Spleen (tissue), 11 donors: ENCODE data around the gene TMEM273. TPM values are rescaled to one million over a fixed set of nuclear protein-coding genes. Genes with fewer than 3 reads are reported as not detected.

Source experiments
- DNase-seq: peaks from one replicate; pipeline ENCODE4 v3.0.0-alpha.2; 2020
- H3K27ac ChIP-seq, 8 donors: fragments of 200-600 bp; sonication (generic) in 7 of 8; 1 replicate in 4 of 8; 2 replicates in 4 of 8; pipeline versions ENCODE4 v1.5.0 to v1.8.0; 2016 to 2021; ENCODE audit warnings: inconsistent platforms in 4 of 8, mild to moderate bottlenecking in 4 of 8, moderate library complexity in 1 of 8
- H3K27me3 ChIP-seq, 7 donors: fragments of 200-600 bp; sonication (generic) in 6 of 7; replicated peaks in 1 of 7; 1 replicate in 4 of 7; 2 replicates in 3 of 7; pipeline versions ENCODE4 v1.5.0 to v1.8.0; 2016 to 2021; ENCODE audit warnings: inconsistent platforms in 3 of 7, mild to moderate bottlenecking in 1 of 7
- H3K36me3 ChIP-seq, 6 donors: fragments of 200-600 bp; sonication (generic) in 5 of 6; 1 replicate in 4 of 6; 2 replicates in 2 of 6; pipeline versions ENCODE4 v1.5.0 to v1.8.0; 2016 to 2021; ENCODE audit warnings: inconsistent platforms in 2 of 6
- H3K4me1 ChIP-seq, 6 donors: fragments of 200-600 bp; sonication (generic) in 5 of 6; 1 replicate in 3 of 6; 2 replicates in 3 of 6; pipeline versions ENCODE4 v1.5.0 to v1.8.0; 2016 to 2021; ENCODE audit warnings: inconsistent platforms in 3 of 6
- H3K4me3 ChIP-seq, 8 donors: fragments of 200-600 bp; sonication (generic) in 7 of 8; 1 replicate in 4 of 8; 2 replicates in 4 of 8; pipeline versions ENCODE4 v1.5.0 to v1.8.0; 2016 to 2021; ENCODE audit warnings: inconsistent platforms in 4 of 8, mild to moderate bottlenecking in 4 of 8, moderate library complexity in 2 of 8
- H3K9me3 ChIP-seq, 8 donors: fragments of 200-600 bp; sonication (generic) in 7 of 8; 1 replicate in 4 of 8; 2 replicates in 4 of 8; pipeline versions ENCODE4 v1.5.0 to v1.8.0; 2016 to 2021; ENCODE audit warnings: inconsistent platforms in 4 of 8
- POLR2A ChIP-seq, 3 donors: fragments of 450-650 bp; IDR thresholded peaks; one replicate each; pipeline ENCODE4 v1.5.1; 2017; ENCODE audit warnings: antibody characterized with exemption in 3 of 3, mild to moderate bottlenecking in 1 of 3
- POLR2AphosphoS5 ChIP-seq, 3 donors: sonication (generic); formaldehyde crosslinking; IDR thresholded peaks; one replicate each; pipeline ENCODE4 v1.5.1; 2017; ENCODE audit warnings: antibody characterized with exemption in 3 of 3
- WGBS, 5 donors: extraction: QIAGEN DNeasy Blood & Tissue Kit in 3 of 5; methylation state at CpG; one replicate each; pipeline versions ENCODE4 v1.1.5 to v1.1.7; 2013 to 2018; 5-methylcytosine and 5-hydroxymethylcytosine counted together
- intact Hi-C: fragments of 100-400 bp; cut with DNase I; formaldehyde crosslinking; loops from one replicate; pipeline ENCODE4 v1.15.0; 2023; ENCODE audit warnings: low total_unique reads
- polyA plus RNA-seq, 3 donors: library from polyadenylated mRNA; stranded (reverse); fragments of 200-250 nt; gene quantifications; one replicate each; pipeline ENCODE4 v1.2.1, GENCODE V29; 2013
- total RNA-seq, 7 donors: library from RNA; depleted of rRNA in 3 of 7; stranded (reverse); fragments of >200 nt in 3 of 7; fragmentation: NEBNext Ultra II Directional in 4 of 7; extraction: Animal tissue kit (Norgen Biotek cat#: 25700) in 4 of 7; gene quantifications; one replicate each; pipeline versions ENCODE4 v1.1.0 to v1.2.1, GENCODE V29; 2016 to 2021
- TF ChIP-seq, protein P1 (sequence below), 11 experiments: fragments of 200-600 bp in 7 of 11; fragments of 450-650 bp in 4 of 11; sonication (generic) in 4 of 11; IDR thresholded peaks in 8 of 11; conservative IDR thresholded peaks in 3 of 11; 1 replicate in 7 of 11; 2 replicates in 4 of 11; pipeline versions ENCODE4 v1.4.0 to v1.8.0; 2016 to 2021; ENCODE audit warnings: antibody characterized with exemption in 11 of 11, inconsistent platforms in 4 of 11, mild to moderate bottlenecking in 1 of 11
- donor health status: healthy with polysubstance abuse.
- donor health status: DM: no; HTN: no; CAD: no; lungs with moderate emphysema.
- donor health status: DM: no; HTN: no; CAD: no.
- donor health status: Bipolar disorder and iron deficiency.
- donor health status: healthy.
- donor health status: DM: no; HTN: no; CAD: no.
- donor health status: DM: yes; HTN: yes; CAD: no.

The TMEM273 gene
- total and polyA plus RNA-seq, 10 donors = 25.6 to 64.5 (median 33.4) TPM

DNA sequence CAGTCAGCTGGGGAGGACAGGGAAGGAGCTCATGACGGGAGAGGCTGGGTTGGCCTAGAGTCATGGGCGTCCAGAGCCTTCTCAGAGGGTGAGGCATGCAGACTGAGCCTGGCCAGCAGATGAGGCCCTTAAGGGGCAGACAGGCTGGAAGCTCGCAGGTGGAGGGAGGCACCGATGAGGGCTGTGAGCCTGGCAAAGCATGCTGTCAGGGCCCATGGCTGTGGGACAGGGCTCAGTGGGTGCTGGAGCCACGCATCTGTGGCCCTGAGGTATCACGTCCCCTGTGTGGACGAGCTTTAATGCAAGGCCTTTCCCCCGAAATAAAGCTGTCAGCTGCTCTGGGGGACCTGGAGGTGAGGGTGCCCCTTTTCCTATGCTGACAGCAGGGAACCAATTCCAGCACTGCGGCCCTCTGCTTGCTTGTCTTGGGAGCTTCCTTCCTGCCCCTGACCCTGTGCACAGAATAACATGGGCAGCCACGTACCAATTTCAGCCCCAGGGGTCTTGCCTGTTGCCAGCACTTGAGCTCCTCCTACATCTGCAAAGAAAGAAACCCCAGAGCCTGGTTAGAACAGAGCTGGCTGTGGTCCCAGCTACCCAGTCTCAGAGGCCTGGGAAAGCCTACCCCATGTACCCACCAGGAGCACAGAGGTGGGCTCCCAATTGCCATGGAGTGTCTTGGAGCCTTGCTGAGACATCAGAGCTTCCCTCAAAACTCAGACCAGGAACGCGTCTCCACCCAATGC, 20.6 kb downstream of the TMEM273 start:
- Histone ChIP-seq H3K27me3 (no peaks in the 10 kb centered on the region), H3K27ac (no peak overlapping the region), H3K4me1 (peaks cover 0 to 27% (median 12%) of the 10 kb centered on the region in 6 donors), H3K4me3 (no peak overlapping the region), H3K36me3 (peaks cover 0 to 49% (median 2%) of the 10 kb centered on the region in 6 donors), H3K9me3 (no peaks in the 10 kb centered on the region)
- WGBS, 5 donors = 88 to 93% (median 93%) methylated on average over 8 to 12 of the region's 12 CpGs
- TF ChIP-seq POLR2AphosphoS5 (IDR thresholded peaks at IDR 0.05) (no peak), POLR2A (IDR thresholded peaks at IDR 0.05) (no peak)
- TF ChIP-seq, protein P1, sequence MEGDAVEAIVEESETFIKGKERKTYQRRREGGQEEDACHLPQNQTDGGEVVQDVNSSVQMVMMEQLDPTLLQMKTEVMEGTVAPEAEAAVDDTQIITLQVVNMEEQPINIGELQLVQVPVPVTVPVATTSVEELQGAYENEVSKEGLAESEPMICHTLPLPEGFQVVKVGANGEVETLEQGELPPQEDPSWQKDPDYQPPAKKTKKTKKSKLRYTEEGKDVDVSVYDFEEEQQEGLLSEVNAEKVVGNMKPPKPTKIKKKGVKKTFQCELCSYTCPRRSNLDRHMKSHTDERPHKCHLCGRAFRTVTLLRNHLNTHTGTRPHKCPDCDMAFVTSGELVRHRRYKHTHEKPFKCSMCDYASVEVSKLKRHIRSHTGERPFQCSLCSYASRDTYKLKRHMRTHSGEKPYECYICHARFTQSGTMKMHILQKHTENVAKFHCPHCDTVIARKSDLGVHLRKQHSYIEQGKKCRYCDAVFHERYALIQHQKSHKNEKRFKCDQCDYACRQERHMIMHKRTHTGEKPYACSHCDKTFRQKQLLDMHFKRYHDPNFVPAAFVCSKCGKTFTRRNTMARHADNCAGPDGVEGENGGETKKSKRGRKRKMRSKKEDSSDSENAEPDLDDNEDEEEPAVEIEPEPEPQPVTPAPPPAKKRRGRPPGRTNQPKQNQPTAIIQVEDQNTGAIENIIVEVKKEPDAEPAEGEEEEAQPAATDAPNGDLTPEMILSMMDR (IDR thresholded peaks at IDR 0.05 in 8 of 11, conservative IDR thresholded peaks at IDR 0.05 in 3 of 11) = no peak
- intact Hi-C loops = no loop called here
- DNase-seq = no peak

DNA sequence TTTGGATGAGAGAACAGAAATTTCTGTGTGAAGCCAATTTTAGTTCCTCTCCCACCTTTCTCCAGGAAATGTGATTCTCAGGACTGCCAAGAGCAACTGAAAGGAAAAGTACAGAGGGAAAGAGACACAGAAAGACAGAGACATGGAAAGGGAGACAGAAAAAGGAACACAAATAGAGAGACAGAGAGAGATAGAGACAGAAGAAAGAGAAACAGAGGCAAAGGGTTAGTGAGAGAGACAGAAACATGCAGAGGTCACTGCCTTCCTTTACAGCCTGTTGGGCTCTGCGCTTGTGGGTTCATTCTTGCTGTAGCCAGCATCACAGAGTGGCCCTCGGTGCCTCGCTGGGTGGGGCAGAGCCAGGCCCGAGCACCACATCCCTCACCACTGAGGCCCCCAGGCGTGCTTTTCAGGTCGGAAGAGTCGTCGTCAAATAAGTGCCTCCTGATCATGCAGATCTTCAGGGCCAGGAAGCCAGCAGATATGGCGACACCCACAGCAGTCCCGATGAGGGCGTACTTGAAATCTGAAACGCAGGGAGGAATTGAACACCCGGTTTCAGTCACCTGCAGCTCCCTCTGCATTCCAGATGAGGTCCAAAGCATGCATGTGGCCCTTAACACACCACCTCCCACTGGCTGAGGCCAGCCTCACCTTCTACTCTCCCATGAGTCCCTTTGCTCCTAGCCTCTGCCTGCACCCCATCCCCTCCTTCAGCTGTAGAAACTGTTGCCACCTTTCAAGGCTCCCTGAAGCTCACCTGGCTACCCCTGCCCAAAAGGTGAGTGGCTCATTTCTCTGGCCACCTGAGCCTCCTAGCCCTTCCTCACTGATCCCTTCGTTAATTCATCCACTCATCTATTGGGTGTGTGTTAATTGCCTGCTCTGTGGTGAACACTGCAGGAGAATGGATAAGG, 21.4 kb downstream of the TMEM273 start:
- intact Hi-C loops = no loop called here
- DNase-seq = no peak
- no peaks in the 10 kb centered on the region for H3K27me3 ChIP-seq
- no peak overlapping the region for H3K4me3 ChIP-seq
- TF ChIP-seq, protein P1 (IDR thresholded peaks at IDR 0.05 in 8 of 11, conservative IDR thresholded peaks at IDR 0.05 in 3 of 11) = no peak
- TF ChIP-seq POLR2AphosphoS5 (IDR thresholded peaks at IDR 0.05) (no peak), POLR2A (IDR thresholded peaks at IDR 0.05) (no peak)
- no peak overlapping the region for H3K27ac ChIP-seq
- WGBS, 5 donors = 83 to 92% (median 86%) methylated on average over 14 of the region's 14 CpGs
- peaks cover 0 to 18% (median 3%) of the 10 kb centered on the region in 6 donors for H3K4me1 ChIP-seq
- no peaks in the 10 kb centered on the region for H3K9me3 ChIP-seq
- peaks cover 0 to 56% (median 2%) of the 10 kb centered on the region in 6 donors for H3K36me3 ChIP-seq

DNA sequence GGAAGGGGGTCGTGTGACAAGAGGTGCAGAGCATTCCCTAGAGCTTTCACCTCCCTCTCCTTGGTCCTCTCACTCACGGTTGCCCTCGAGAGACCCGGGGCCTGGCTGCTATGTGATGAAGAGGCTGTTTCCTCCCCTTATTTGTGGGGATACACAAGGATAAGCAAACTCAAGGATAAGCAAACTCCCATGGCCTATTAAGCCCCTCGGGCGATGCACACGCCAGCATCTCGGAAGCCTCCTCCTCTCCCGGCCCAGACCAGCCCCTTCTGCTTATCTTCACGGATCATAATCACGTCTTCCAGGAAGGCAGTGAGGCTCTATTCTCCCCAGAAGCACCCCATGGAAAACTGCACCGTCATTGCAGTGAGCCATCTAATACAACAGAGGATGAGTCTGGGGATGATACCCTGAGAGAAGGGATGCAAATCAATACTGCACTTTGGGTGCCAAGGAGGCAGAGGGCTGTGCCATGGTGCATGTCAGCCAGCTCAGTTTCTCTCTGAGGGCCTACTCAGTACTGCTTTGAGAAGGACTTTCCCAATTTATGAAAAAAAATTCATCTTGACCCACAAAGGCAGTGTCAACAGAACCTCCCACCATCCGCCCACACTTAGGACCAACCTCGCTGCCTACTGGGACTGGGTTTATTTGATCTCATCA, 22.2 kb downstream of the TMEM273 start:
- H3K4me3 ChIP-seq = no peak overlapping the region
- 87 to 92% (median 90%) methylated on average over 14 of the region's 14 CpGs for WGBS, 5 donors
- H3K27ac ChIP-seq = no peak overlapping the region
- DNase-seq = no peak
- no peaks in the 10 kb centered on the region for H3K27me3 ChIP-seq
- TF ChIP-seq POLR2A (IDR thresholded peaks at IDR 0.05) (no peak), POLR2AphosphoS5 (IDR thresholded peaks at IDR 0.05) (no peak)
- TF ChIP-seq, protein P1 (IDR thresholded peaks at IDR 0.05 in 8 of 11, conservative IDR thresholded peaks at IDR 0.05 in 3 of 11) = no peak
- peaks cover 0 to 64% (median 2%) of the 10 kb centered on the region in 6 donors for H3K36me3 ChIP-seq
- H3K4me1 ChIP-seq = peaks cover 0 to 14% (median 2%) of the 10 kb centered on the region in 6 donors
- intact Hi-C loops = no loop called here
- H3K9me3 ChIP-seq = no peaks in the 10 kb centered on the region
